ENCODE data around the gene SPEF1. TPM values are rescaled to one million over a fixed set of nuclear protein-coding genes. Genes with fewer than 3 reads are reported as not detected.
A peak's percentile ranks its signal among the peaks of the same experiment; 100 is the strongest.

SPEF1 gene
- total RNA-seq, 3 donors from 2014 or later = 0.33 to 0.88 TPM; not detected in 1

GRCh38 chr20:3768342-3769130 lies 12.7 kb downstream of the SPEF1 start:
- peak; percentile 53 to 65 for DNase-seq (ENCODE audit: low spot score in 2 of 2)
- TF ChIP-seq POLR2AphosphoS5 (IDR thresholded peaks at IDR 0.05) (no peak), CTCF (IDR thresholded peaks at IDR 0.05) (peak in 2 of 3 donors; percentile 46 to 47)

DNA sequence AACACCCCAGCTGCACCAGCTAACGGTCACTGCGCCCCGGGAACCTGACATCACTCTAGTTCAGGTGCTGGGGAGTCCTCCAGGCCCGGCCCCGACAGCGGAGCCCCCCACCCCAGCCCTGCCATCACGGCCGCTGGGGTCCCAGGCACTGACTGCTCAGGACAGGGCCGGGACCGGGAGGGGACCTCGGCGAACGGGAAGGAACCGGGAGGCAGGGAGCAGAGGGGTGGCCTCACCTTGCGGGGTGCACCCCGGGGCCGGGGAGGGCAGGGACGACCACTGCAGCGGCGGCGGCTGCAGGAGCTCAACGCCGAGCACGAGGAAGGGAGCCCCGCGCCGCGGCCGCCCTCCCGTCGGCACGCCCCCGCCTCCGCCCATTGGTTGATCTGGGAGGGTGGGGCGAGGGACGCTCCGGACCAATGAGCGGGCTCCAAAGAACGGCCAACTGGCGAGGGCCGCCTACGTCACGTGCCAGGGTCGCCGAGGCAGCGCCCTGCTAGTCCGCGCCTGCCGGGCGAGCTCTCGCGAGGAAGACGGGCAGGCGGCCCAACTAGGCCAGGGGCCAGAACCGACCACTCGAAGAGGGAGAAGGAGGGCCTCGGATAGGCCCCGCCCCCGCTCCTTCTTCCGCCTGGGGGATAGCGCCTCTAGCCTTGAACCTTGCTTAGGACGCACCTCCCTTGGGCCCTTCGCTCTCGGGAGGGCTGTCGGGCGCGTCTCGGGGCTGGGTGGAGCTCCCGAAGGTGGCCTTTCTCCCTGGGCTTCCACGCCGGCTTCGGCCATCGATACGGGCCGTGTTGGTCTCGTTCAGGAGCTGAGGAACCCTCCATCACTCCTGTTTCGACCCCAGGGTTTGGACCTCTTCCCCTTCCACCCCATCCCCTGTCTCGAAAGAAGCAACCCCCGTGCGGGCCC lies 13.6 kb downstream of the SPEF1 start, which contains the start of gene ADISSP:
Gene ADISSP (minus strand): TSS at position 327 of the 915 bp plus-strand sequence. CDS start 7,653 bp downstream, outside the sequence.
- intact Hi-C loops (cut with DNase I; ENCODE audit: low total_unique reads) = no loop called here
- Histone ChIP-seq H3K4me1 (no peaks in the 10 kb centered on the region), H3K36me3 (no peaks in the 10 kb centered on the region), H3K27me3 (no peaks in the 10 kb centered on the region), H3K27ac (peak within 1 kb of the TSS; percentile 96), H3K4me3 (peak within 1 kb of the TSS; percentile 69 to 88 (median 79)), H3K9me3 (no peaks in the 10 kb centered on the region)
- TF ChIP-seq POLR2AphosphoS5 (IDR thresholded peaks at IDR 0.05) (peak; percentile 65 to 90 (median 80)), POLR2A (IDR thresholded peaks at IDR 0.05) (no peak)
- peak; percentile 98 for DNase-seq (ENCODE audit: low spot score in 2 of 2)

More at GRCh38 chr20:3768342-3769130, 12.7 kb downstream of the SPEF1 start:
- Histone ChIP-seq H3K36me3 (no peaks in the 10 kb centered on the region), H3K27ac (peak overlapping the region; percentile 96), H3K4me1 (no peaks in the 10 kb centered on the region), H3K27me3 (no peaks in the 10 kb centered on the region), H3K9me3 (no peaks in the 10 kb centered on the region), H3K4me3 (peak overlapping the region; percentile 69 to 88 (median 79))
- intact Hi-C loops (cut with DNase I; ENCODE audit: low total_unique reads) = no loop called here

- no peak for DNase-seq (ENCODE audit: low spot score in 2 of 2)
- Histone ChIP-seq H3K36me3 (no peaks in the 10 kb centered on the region), H3K4me3 (peak overlapping the region; percentile 69 to 88 (median 79)), H3K9me3 (no peaks in the 10 kb centered on the region), H3K27me3 (no peaks in the 10 kb centered on the region), H3K4me1 (no peaks in the 10 kb centered on the region), H3K27ac (peak overlapping the region; percentile 96)
- TF ChIP-seq POLR2AphosphoS5 (IDR thresholded peaks at IDR 0.05) (no peak), CTCF (IDR thresholded peaks at IDR 0.05) (no peak), POLR2A (IDR thresholded peaks at IDR 0.05) (no peak)
- intact Hi-C loops (cut with DNase I; ENCODE audit: low total_unique reads) = no loop called here
These were observed 14.2 kb downstream of the SPEF1 start for GRCh38 chr20:3767110-3767426.

DNA sequence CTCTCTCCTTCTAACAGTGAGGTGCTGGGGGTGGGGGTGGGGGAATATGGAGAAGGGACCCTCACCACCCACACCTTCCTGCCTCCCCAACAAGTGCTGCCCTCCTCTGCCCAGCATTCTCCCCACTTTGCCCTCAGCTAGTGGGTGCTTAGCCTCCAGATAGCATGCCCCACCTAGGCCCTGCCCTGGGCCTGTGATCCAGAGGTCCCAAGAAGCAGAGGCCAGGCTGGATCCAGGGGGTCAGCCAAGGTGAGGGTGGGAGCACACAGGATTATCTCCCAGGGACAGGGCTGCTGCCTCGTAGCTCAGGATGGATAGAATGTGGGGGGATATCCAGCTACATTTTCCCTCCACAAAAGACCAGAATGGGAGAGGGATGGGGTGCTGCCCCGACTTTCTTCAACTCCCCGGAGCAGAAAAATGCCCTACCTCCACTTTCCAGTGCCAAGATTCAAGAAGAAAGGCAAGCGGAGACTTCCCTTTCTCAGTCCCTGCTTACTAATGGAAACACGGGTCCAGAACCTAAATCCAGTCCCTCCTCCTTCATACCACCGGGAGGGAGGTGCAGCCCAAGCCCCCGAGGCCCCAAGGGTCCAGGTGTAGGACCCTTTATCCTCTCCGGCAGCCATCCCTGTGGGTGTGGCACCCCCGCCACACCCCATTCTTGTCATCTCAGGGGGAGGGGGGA lies 14.7 kb downstream of the SPEF1 start:
- Histone ChIP-seq H3K36me3 (no peaks in the 10 kb centered on the region), H3K4me3 (peak overlapping the region; percentile 69 to 88 (median 79)), H3K4me1 (no peaks in the 10 kb centered on the region), H3K9me3 (no peaks in the 10 kb centered on the region), H3K27ac (peak overlapping the region; percentile 96), H3K27me3 (no peaks in the 10 kb centered on the region)
- TF ChIP-seq POLR2AphosphoS5 (IDR thresholded peaks at IDR 0.05) (no peak), CTCF (IDR thresholded peaks at IDR 0.05) (no peak), POLR2A (IDR thresholded peaks at IDR 0.05) (no peak)
- no peak for DNase-seq (ENCODE audit: low spot score in 2 of 2)
- intact Hi-C loops (cut with DNase I; ENCODE audit: low total_unique reads) = no loop called here

DNA sequence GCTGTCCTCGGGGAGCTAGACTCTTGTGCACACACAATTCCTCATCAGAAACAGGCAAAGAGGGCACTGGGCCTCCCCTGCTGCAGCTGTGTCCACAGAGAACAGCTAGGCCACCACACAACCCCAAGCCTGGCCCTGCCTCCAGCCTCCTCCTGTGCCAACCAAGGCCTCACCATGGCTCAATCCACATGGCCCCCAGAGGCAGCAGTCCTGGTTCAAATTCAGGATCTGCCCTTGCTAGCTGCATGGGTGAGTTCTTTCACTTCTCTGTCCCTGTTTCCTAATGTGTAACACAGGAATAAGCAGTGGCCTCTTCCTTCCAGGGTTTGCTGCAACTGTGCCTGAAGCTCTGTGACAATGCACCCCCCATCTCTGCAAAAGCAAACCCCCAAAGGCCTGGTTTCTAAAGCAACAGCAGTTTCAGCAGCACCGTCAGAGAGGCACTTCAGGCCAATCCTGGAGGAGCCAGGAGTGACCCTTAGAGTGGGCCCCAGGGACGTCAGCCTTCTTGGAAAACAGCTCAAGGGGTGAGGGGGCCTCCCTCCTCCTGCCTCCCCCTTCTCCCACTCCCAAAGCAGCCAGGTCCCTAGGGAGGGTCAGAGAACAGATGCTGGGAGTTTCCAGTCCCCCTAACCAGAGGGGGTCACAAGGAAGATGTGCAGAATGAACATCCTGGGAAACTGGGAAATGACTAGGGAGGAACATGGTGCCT lies 15.9 kb downstream of the SPEF1 start:
- H3K9me3 ChIP-seq = no peaks in the 10 kb centered on the region
- TF ChIP-seq POLR2A (IDR thresholded peaks at IDR 0.05) (no peak), CTCF (IDR thresholded peaks at IDR 0.05) (no peak), POLR2AphosphoS5 (IDR thresholded peaks at IDR 0.05) (no peak)
- H3K4me3 ChIP-seq = no peak overlapping the region
- no peaks in the 10 kb centered on the region for H3K27me3 ChIP-seq
- no peak for DNase-seq (ENCODE audit: low spot score in 2 of 2)
- intact Hi-C loops (cut with DNase I; ENCODE audit: low total_unique reads) = loop anchor here (1.0 kb wide), 1 partner anchor 23 kb away; no protein-coding TSS in a partner anchor
- H3K36me3 ChIP-seq = no peaks in the 10 kb centered on the region
- H3K27ac ChIP-seq = peak overlapping the region in 1 of 2 donors; percentile 96
- H3K4me1 ChIP-seq = no peaks in the 10 kb centered on the region

All from breast epithelium (tissue), 4 donors.